HG03064 (cell line): ENCODE data around the gene AKT3.
"Not testable (repeated sequence)": the region's sequence is repeated elsewhere in the genome, so short reads cannot be mapped to it uniquely, and the experiment has no call there.

Experiments used
- ATAC-seq: cut with Tn5 transposase; IDR thresholded peaks from one replicate; pipeline ENCODE4 v1.9.1; 2021; ENCODE audit warnings: low read depth; ENCODE audit not compliant: unreplicated experiment

The AKT3 gene

DNA sequence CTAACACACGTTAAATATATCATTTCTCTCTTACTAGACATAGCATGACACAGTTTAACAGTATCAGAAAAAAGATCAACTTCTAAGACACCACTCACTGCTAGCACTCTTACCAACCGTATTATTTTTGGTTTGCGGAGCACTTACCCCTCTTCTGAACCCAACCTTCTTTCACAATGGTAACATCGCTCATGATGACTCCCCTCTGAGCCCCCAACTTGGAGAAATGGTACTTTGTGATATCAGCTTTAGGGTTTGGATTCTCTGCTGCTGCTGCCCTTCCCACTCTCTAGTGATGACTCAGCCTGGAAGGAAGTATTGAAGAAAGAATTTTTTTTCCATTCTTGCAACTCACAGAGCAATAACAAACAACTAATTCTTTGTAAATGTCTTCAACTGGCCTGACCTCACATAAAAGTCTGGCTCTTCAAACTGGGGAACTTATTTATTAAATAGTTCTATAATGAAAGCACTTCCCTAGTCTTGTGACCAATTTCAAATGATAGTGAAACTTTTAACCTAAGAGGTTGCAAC is 7.0 kb downstream of the AKT3 start:
- ATAC-seq, result no peak

DNA sequence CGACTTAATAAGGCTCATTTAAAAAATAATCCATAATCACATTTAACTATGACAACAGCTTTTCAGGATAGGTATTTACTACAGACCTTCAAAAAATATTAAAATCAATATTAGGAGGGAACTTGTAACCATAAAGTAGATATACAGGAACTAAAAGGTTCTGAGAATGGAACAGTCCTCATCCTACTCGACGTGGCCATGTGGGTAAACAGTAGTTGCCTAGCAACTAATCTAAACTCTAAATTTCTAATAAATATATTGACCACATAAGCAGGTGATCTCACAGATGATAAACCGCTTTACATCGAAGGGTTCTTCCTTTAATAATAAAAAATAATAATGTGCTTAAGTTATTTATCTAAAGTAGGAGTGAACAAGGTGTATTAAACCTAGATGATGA is 7.9 kb downstream of the AKT3 start:
- no peak for ATAC-seq

DNA sequence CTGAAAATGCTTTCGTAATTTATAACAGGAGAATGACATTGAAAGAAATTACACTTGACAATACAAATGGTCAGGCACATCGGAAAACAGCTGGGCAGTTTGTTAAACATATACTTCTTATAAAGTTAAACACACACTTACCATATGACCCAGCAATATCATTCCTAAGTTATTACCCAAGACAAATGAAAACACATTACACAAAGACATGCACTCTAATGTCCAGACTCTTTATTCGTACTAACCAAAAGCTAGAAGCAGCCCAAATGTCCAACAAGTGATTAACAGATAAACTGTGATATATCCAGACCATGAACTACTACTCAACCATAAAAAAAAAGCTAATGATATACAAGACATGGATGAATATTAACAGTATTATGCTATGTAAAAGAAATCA is 8.5 kb downstream of the AKT3 start:
- no peak for ATAC-seq

DNA sequence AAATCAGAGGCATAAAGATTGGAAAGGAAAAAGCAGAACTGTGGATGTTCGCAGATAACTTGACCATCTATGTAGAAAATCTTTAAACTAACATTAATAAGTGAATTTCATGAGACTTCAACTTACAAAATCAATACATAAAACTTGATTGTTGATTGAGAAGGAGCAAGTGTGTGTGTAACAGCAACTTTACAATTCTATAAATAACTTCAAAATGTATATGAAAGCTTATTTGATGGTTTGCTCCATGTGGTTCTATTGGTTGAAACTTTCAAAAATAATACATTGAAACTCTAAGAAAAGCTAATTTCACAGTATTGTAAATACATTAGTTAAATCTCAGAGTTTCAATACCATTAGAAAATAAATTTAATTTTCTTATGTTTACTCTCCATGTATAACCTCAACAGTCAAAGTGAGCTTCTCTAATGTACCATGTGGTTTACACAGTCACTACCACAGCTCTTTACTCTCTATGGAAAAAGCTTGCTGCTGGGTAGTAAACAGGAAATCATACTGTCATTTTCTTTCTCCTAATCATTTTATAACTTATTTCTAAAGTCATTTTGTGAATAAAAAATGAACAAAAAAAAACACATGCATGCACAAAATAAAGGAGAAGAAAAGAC is 12.0 kb downstream of the AKT3 start:
- no peak for ATAC-seq

DNA sequence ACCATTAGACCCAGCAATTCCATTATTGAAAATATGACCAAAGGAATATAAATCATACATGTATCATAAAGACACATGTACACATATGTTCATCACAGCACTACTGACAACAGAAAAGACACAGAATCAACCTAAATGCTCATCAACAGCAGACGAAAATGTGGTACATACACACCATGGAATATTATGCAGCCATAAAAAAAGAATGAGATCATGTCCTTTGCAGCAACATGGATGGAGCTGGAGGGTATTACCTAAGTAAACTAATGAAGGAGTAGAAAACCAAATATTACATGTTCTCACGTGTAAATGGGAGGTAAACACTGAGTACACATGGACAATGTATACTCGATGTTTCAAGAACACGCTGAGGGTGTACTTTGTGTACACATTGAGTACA is 15.9 kb downstream of the AKT3 start:
- no peak for ATAC-seq

DNA sequence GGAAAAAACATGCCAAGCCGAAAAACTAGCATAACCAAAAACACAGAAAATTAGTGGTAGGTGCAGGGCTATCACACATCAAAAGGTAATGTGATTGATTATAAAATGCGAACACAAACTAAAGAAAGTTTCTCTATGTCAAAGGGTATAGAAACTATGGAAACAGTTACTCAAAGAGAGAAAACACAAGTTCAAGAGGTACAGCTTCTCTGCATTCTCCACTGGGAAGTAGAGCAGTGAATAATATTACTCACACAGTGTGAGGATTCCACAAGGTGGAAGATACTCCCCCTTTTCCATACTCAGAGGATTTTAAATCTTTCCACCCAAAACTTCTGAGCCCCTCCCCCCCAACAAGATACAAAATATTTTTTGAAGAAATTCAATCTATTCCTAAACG is 18.6 kb downstream of the AKT3 start:
- no peak for ATAC-seq

DNA sequence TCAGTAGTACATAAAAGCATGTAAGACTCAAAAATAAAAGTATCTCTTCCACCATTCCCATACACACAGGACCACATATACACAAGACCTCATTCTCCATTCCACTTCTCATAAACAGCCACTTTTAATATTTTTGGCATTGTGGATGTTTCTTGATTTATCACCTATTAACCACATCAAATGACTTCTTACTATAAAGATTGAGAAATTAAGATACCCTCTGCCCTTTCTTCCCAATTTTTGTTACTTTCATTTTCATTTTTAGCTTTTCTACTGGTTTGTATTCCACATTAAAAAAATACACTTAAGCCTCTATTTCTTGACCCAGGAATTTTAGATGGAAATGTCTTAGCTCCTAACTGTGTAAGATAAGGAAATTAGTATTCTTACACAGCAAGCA is 22.8 kb downstream of the AKT3 start:
- ATAC-seq, result no peak

DNA sequence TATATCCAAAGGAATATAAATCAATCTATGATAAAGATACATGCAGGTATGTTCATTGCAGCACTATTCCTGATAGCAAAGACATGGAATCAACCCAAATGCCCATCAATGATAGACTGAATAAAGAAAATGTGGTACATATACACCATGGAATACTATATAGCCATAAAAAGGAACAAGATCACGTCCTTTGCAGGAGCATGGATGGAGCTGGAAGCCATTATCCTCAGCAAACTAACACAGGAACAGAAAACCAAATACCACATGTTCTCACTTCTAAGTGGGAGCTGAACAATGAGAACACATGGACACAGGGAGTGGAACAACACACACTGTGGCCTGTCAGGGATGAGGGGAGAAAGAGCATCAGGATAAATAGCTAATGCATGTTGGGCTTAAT is 25.1 kb downstream of the AKT3 start:
- not testable (repeated sequence) for ATAC-seq

DNA sequence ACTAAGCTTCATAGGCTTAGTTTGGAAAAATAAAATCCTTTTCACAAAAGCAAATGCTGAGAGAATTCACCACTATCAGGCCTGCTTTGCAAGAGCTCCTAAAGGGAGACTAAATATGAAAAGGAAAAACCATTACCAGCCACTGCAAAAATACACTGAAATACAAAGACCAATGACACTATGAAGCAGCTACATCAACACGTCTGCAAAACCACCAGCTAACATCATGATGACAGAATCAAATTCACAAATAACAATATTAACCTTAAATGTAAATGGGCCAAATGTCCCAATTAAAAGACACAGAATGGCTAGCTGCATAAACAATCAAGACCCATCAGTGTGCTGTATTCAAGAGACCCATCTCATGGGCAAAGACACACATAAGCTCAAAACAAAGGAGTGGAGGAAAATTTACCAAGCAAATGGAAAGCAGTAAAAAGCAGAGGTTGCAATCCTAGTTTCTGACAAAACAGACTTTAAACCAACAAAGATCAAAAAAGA is 28.8 kb downstream of the AKT3 start:
- no peak for ATAC-seq

DNA sequence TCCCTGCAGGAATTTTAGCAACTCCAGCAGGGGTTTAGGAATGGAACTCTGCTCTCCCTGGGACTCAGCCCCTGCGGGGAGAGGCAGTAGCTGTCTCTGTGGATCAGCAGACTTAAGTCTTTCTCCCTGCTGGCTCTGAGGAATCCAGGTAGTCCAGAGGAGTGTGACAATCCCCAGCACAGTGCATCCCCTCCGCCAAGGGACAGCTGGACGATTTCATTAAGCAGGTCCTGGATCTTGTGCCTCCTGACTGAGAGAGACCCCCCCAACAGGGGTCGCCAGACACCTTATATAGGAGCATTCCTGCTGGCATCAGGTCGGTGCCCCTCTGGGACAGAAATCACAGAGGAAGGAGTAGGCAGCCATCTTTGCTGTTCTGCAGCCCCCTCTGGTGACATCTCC is 30.6 kb downstream of the AKT3 start:
- ATAC-seq, result no peak

DNA sequence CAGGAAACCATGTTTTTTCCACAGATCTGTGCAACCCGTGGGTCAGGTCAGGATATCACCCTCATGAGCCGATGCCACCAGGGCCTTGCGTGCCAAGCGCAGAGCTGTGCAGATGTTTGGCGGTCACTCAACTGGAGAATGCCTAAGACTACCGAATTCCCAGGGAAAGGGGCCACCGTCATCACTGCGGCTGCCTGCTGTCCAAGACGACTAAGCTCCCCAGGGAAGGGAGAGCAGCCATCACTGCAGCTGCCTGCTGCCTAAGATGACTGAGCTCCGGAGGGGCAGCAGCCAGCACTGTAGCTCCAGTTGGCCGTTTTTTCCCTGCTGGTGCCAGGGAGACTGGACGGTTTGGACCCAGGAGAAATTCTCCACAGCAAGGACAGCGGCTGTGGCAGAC is 31.1 kb downstream of the AKT3 start:
- ATAC-seq, result no peak

DNA sequence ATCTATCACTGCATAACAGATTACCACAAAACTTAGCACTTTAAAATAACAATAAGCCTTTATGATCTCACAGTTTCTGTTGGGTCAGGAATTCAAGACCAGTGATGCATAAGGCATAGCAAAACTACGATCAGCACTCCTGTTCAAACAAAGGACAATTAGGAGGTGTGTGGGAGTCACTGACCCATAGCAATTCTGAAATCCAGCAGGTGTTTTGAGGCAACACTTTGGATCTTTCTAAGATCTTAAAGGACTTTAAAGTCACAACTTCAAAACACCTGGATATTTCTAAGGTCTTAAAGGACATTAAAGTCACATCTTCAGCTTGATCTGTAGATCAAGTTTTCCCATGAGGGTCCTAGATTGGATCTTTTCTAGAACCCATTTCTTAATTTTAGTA is 35.3 kb downstream of the AKT3 start:
- no peak for ATAC-seq

DNA sequence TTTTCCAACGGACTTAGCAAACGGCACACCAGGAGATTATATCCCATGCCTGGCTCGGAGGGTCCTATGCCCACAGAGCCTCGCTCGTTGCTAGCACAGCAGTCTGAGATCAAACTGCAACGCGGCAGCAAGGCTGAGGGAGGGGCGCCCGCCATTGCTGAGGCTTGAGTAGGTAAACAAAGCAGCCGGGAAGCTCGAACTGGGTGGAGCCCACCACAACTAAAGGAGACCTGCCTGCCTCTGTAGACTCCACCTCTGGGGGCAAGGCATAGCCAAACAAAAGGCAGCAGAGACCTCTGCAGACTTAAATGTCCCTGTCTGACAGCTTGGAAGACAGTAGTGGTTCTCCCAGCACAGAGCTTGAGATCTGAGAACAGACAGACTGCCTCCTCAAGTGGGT is 42.7 kb downstream of the AKT3 start:
- not testable (repeated sequence) for ATAC-seq

DNA sequence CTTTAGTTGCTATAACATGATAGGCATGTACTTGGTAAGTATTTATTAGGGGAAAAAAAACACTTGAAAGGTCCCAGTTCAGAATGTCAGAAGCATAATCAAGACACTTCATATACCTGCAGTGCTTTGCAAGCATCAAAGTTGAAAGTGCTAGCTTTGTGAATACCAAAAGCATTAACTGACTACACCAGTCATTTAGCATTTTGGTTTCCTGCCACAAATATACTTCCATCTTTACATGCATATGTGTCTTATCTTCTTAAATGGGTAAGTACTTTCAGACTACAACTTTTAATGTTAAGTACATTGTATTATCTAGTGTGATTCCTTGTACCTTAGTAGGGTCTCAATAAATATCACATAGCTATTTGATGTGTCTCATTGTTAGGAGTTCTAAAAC is 43.7 kb downstream of the AKT3 start:
- ATAC-seq, result no peak

DNA sequence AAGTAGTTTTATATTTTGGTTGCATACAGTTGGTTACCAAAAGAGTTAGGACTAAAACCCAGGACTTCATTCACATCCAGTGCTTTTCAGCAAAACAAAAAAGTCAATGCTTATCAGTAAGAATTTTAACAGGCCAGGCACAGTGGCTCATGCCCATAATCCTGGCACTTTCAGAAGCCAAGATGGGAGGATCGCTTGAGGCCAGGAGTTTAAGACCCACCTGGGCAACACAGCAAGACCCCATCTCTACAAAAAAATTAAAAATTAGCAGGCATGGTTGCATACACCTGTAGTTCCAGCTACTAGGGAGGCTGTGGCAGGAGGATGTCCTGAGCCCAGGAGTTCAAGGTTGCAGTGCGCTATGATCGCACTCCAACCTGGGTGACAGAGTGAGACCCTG is 47.3 kb downstream of the AKT3 start:
- no peak for ATAC-seq

DNA sequence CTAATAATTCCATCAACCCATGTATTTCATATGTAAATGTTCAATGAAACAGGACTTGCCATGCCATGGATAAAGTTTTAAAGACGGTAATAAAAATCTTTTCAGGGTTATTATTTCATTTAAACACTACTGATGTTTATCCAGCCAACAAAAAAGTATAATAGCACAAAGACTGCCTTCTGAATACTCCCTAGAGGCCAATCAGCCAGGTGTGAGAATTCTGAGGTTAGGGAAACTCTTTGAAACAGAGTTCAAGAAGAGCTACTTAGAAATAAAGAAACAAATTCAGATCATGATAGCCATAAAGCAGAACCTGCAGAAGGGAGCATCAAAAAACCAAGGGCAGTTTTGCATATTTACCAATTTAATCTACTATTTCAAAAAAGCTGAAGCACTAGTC is 48.7 kb downstream of the AKT3 start:
- ATAC-seq, result no peak

DNA sequence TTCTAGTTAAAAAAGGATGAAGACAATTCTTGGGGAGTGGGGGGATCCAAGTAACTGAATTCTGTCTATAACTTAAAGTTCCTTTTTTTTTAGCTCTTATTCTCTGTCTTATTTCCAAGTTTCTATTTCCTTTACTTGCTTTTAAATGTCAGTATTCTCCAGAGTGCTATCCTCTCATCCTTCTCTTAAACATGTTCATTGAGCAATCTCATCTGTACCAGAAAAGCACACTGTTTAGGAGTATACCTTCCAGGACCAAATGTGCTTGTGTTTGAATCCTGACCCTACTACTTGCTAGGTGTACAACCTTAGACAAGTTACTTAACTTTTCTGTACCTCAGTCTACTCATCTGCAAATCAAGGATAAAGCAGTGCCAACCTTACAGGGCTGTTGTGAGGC is 50.1 kb downstream of the AKT3 start:
- no peak for ATAC-seq

DNA sequence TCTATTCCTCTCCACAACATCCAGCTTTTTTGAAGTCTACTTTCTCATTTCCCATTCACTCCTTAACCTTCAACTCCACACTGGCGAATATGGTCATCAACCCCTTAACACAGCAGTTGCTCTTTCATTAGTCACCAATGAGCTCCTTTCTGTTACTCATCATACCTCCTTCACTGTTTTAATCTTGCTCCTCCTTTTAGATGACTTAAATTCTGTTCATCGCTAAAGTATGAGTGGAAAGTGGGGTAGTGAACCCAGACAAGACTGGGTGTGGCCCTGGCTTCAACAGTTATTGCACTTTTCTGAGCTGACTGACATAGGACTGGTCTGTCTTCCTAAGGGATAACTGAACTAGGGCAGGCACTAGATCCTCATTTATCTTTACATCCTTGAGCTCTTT is 51.3 kb downstream of the AKT3 start:
- no peak for ATAC-seq

DNA sequence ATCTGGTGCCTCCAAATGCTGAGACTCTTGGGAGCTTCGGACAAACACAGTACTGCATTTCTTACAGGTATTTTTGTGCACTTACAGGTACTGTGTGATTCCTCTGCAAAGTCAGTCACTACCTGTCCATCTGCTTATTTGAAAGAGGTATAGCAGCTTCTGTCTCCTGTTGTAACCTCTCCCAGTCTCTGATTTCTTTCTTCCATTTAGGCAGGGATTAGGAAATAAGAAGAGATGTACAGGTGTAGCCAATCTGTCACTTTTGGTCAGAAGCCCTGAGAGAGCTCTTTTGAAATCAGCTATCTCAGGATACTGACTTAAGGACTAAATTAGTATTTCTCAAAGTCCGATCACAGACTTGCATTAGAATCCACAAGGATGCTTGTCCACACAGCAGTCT is 54.0 kb downstream of the AKT3 start:
- no peak for ATAC-seq

DNA sequence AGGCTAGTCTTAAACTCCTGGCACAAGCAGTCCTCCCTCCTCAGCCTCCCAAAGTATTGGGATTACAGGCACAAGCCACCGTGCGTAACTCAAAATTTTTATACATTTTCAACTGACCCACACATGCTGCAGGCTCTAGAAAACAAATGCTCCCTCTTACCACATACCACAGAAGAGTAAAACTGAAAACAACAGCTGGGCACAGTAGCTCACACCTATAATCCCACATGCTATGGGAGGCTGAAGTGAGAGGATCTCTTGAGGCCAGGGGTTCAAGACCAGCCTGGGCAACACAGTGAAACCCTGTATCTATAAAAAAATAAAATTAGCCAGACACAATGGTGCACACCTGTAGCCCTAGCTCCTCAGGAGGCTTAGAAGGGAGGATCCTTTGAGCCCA is 56.7 kb downstream of the AKT3 start:
- no peak for ATAC-seq

DNA sequence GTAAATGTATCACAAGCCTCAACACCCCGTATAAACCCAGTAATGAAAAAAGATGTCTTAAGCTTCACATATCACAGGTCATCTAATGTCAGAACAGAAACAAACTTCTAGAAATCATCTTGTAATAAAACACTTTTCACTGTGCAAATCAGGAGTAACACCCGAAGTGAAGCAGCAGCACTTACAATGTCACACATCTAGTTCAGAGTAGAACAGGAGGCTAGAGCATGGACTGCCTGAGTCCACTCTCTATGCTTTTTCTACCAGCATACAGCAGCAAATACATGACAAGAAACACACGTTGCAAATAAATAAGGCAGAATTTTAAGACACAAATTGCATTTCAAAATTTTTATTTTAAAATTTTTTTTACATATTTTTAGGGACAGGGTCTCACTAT is 57.2 kb downstream of the AKT3 start:
- ATAC-seq, result no peak

DNA sequence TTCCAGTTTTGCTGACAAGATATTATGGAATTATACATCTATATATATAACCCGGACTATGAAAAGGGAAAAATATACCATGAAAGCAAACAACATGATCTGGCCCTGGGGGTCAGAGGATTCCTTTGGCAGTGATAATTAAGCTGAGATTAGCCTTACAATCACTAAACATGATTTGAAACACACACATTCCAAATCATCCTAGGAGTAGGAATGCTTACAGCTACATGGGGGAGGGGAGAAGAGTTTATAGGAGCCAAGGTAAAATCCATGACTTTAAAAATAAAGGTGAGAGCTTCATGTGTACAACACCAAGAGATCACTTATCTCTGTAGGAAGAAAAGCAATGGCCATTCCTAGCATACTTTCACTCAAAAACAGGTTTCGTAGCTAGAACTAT is 57.6 kb downstream of the AKT3 start:
- ATAC-seq, result no peak
